ENCODE results near the gene NINJ1. TPM values are rescaled to one million over a fixed set of nuclear protein-coding genes. Genes with fewer than 3 reads are reported as not detected.

NINJ1 gene
- total and polyA plus RNA-seq, 2 of the 4 experiments (the other 2 are of a cell fraction) = 21.9 to 38.8 TPM

- no peak for TF ChIP-seq CEBPB (IDR thresholded peaks at IDR 0.05; ENCODE audit: low read depth, low read length)
- TF ChIP-seq FOS (IDR thresholded peaks at IDR 0.05; ENCODE audit: low read depth, low read length) = no peak
These were observed 25.6 kb downstream of the NINJ1 start (continued) for GRCh38 chr9:93108291-93109041.

GRCh38 chr9:93107825-93108161, 26.3 kb downstream of the NINJ1 start:
- Histone ChIP-seq H3K56ac (ENCODE audit: extremely low read depth, insufficient read depth, low read length) (no peak overlapping the region), H4K8ac (ENCODE audit: low read depth in 2 of 2, low read length in 2 of 2) (no peak overlapping the region), H3K27me3 (ENCODE audit: control insufficient read depth, insufficient read depth, low read length) (no peaks in the 10 kb centered on the region), H3K27ac (ENCODE audit: insufficient read depth, low read length) (no peak overlapping the region), H3K79me1 (ENCODE audit: low read depth in 1 of 2, low read length in 2 of 2) (peaks cover 15 to 28% of the 10 kb centered on the region in 2 experiments), H3K4me3 (ENCODE audit: insufficient read depth, low read depth, low read length) (no peak overlapping the region), H3K4me2 (ENCODE audit: low read depth, low read length) (no peak overlapping the region), H2AK9ac (replicated peaks; ENCODE audit: low read depth, low read length, poor library complexity) (no peak overlapping the region), H3K9me1 (ENCODE audit: insufficient read depth, low read length) (no peaks in the 10 kb centered on the region; the same call in 1 of the 2 replicates), H3K9ac (ENCODE audit: low read depth, low read length) (no peak overlapping the region), H3K9me3 (ENCODE audit: control insufficient read depth, insufficient read depth, low read length) (no peaks in the 10 kb centered on the region), H2AFZ (replicated peaks; ENCODE audit: low read length, poor library complexity) (no peak overlapping the region), H3K18ac (ENCODE audit: low read depth, low read length) (no peak overlapping the region), H2BK20ac (ENCODE audit: low read depth, low read length) (no peak overlapping the region), H4K91ac (ENCODE audit: insufficient read depth, low read depth, low read length) (no peak overlapping the region), H3K4ac (ENCODE audit: low read depth, low read length) (no peak overlapping the region), H3K4me1 (ENCODE audit: control insufficient read depth, insufficient read depth, low read length) (no peaks in the 10 kb centered on the region), H4K20me1 (ENCODE audit: insufficient read depth, low read length) (peaks cover 23% of the 10 kb centered on the region; the same call in 1 of the 2 replicates), H3K23ac (ENCODE audit: low read depth, low read length) (no peak overlapping the region), H4K5ac (ENCODE audit: low read depth, low read length) (no peak overlapping the region), H2BK5ac (ENCODE audit: low read depth, low read length, poor library complexity, severe bottlenecking) (no peak overlapping the region), H2BK15ac (ENCODE audit: low read depth, low read length) (no peak overlapping the region), H3K36me3 (ENCODE audit: control insufficient read depth, insufficient read depth, low read length) (peaks cover 24% of the 10 kb centered on the region), H2BK120ac (ENCODE audit: low read depth, low read length) (no peak overlapping the region), H2AK5ac (ENCODE audit: low read depth, low read length) (no peak overlapping the region), H3K14ac (replicated peaks; ENCODE audit: low read depth, low read length) (no peak overlapping the region)
- no peak for ATAC-seq (ENCODE audit: low read depth)
- in situ Hi-C loops (cut with MboI; ENCODE audit: low sequenced_read_pairs) = loop anchor here (25.0 kb wide), 1 partner anchor 455 kb away; no protein-coding TSS in a partner anchor
- POLR2A ChIA-PET (ENCODE audit: unreplicated experiment) = no interaction called here
- CTCF ChIA-PET = interaction anchor here (1.6 kb wide), 1 partner anchor 9 kb away, joined by 9 read pairs; no protein-coding TSS in a partner anchor
- dilution Hi-C loops (cut with HindIII; ENCODE audit: low sequenced_read_pairs, unreplicated experiment) = no loop called here
- BruUV-seq (replicated peaks) = no TSS peak
- WGBS, 2 experiments (ENCODE audit: extremely low coverage in 2 of 2, insufficient read length in 1 of 2) = 100% methylated on average over 1 of the region's 6 CpGs; no CpG with 5 or more reads in 1 of the 2 experiments
- intact Hi-C loops (cut with micrococcal nuclease) = loop anchor here (2.0 to 5.0 kb wide), 2 partner anchors 45 to 53 kb away; no protein-coding TSS in a partner anchor
- no peak for DNase-seq
- no peak for TF ChIP-seq USF2 (IDR thresholded peaks at IDR 0.05; ENCODE audit: low read depth, low read length)
- no peak for TF ChIP-seq POLR2A (IDR thresholded peaks at IDR 0.05; ENCODE audit: low read depth, low read length)
- no peak for TF ChIP-seq RCOR1 (IDR thresholded peaks at IDR 0.05; ENCODE audit: insufficient replicate concordance, low read length)
- no peak for TF ChIP-seq CEBPB (IDR thresholded peaks at IDR 0.05; ENCODE audit: low read depth, low read length)
- no peak for TF ChIP-seq SMC3 (IDR thresholded peaks at IDR 0.05; ENCODE audit: low read depth, low read length)
- TF ChIP-seq RAD21 (IDR thresholded peaks at IDR 0.05; ENCODE audit: low read length) = no peak
- no peak for TF ChIP-seq CHD1 (IDR thresholded peaks at IDR 0.05; ENCODE audit: low read depth, low read length)
- TF ChIP-seq FOS (IDR thresholded peaks at IDR 0.05; ENCODE audit: low read depth, low read length) = no peak
- no peak for TF ChIP-seq MAZ (IDR thresholded peaks at IDR 0.05; ENCODE audit: borderline replicate concordance, low read depth, low read length)
- TF ChIP-seq MXI1 (IDR thresholded peaks at IDR 0.05; ENCODE audit: borderline replicate concordance, low read depth, low read length) = no peak
- TF ChIP-seq BHLHE40 (IDR thresholded peaks at IDR 0.05; ENCODE audit: low read depth, low read length) = no peak
- no peak for TF ChIP-seq RFX5 (IDR thresholded peaks at IDR 0.05; ENCODE audit: low read depth, low read length)
- no peak for TF ChIP-seq MAFK (IDR thresholded peaks at IDR 0.05; ENCODE audit: low read depth, low read length)
